HCT116 (cell line): Measurements from ENCODE around the gene ORAI1. TPM values are rescaled to one million over a fixed set of nuclear protein-coding genes. Genes with fewer than 3 reads are reported as not detected.

Experiments
- ATAC-seq: fragments of 200-7000 bp; cut with Tn5 transposase; 2 replicates; pipeline ENCODE4 v1.9.1; 2020; ENCODE audit warnings: mild to moderate bottlenecking, moderate library complexity
- BruUV-seq: library from RNA; stranded (reverse); fragments of 400-500 nt; replicated peaks from 2 replicates; lab custom pipeline; 2021; lab: Mats Ljungman, UMichigan
- CTCF ChIA-PET: fragments of 300-600 bp; sonication (Branson Sonifier 250); formaldehyde crosslinking; loops from one replicate; lab custom pipeline; 2021; ENCODE audit warnings: antibody characterized with exemption; lab: Charles Lee
- POLR2A ChIA-PET: fragments of 300-600, 350-600 bp; sonication (Branson Sonifier 250); formaldehyde crosslinking; loops from one replicate; lab custom pipeline; 2021; ENCODE audit warnings: antibody characterized with exemption; lab: Charles Lee
- RAD21 ChIA-PET, 2 experiments: fragments of 300-600 bp; sonication (Branson Sonifier 250); formaldehyde crosslinking; loops; one replicate each; lab custom pipeline; 2023; ENCODE audit warnings: low total read pairs in 2 of 2; ENCODE audit not compliant: uncharacterized antibody in 2 of 2, unreplicated experiment in 2 of 2, low non-redundant PET in 1 of 2; lab: Charles Lee
- DNase-seq: peaks from one replicate; pipeline ENCODE4 v3.0.0-alpha.2; 2010; ENCODE audit warnings: low read depth, low spot score
- H2AFZ ChIP-seq: fragments of 200-600 bp; shearing (Covaris generic), sonication (generic); 2 replicates; pipeline ENCODE4 v1.6.1; 2017; ENCODE audit warnings: low read depth, mixed run types, mixed read lengths, antibody characterized with exemption, low read length; ENCODE audit not compliant: poor library complexity, severe bottlenecking
- H3K27ac ChIP-seq: 2 replicates; pipeline ENCODE4 v1.5.1; 2012; ENCODE audit warnings: low read depth, low read length
- H3K27me3 ChIP-seq: fragments of 200-600 bp; sonication (generic); 2 replicates; pipeline ENCODE4 v1.6.1; 2016; ENCODE audit warnings: mixed run types, low read length, mixed read lengths; ENCODE audit not compliant: insufficient read depth
- H3K36me3 ChIP-seq, 2 experiments: fragments of 200-500 bp in 1 of 2; fragments of 200-600 bp in 1 of 2; sonication (Bioruptor generic) in 1 of 2; sonication (generic) in 1 of 2; 2 replicates each; pipeline versions ENCODE4 v1.5.1 to v1.6.1; 2014 to 2016; ENCODE audit warnings: low read length in 2 of 2, inconsistent platforms in 1 of 2, mixed read lengths in 1 of 2, mixed run types in 1 of 2; ENCODE audit not compliant: insufficient read depth in 2 of 2, control insufficient read depth in 1 of 2
- H3K4me1 ChIP-seq, 2 experiments: fragments of 200-600 bp in 1 of 2; sonication (generic) in 1 of 2; 2 replicates each; pipeline versions ENCODE4 v1.5.1 to v1.6.1; 2012 to 2017; ENCODE audit warnings: low read length in 2 of 2, inconsistent platforms in 1 of 2, mild to moderate bottlenecking in 1 of 2, mixed read lengths in 1 of 2, mixed run types in 1 of 2, moderate library complexity in 1 of 2; ENCODE audit not compliant: insufficient read depth in 2 of 2, control insufficient read depth in 1 of 2
- H3K4me2 ChIP-seq: fragments of 200-600 bp; sonication (generic); 2 replicates; pipeline ENCODE4 v1.6.1; 2017; ENCODE audit warnings: mixed run types, low read length, mixed read lengths
- H3K4me3 ChIP-seq, 2 experiments: fragments of 200-600 bp in 1 of 2; sonication (generic) in 1 of 2; replicated peaks in 1 of 2; 2 replicates each; pipeline ENCODE4 v1.5.1; 2011 to 2016; ENCODE audit warnings: low read length in 2 of 2, control low read depth in 1 of 2, low read depth in 1 of 2, mild to moderate bottlenecking in 1 of 2, mixed read lengths in 1 of 2, mixed run types in 1 of 2
- H3K79me2 ChIP-seq: fragments of 200-600 bp; sonication (generic); 2 replicates; pipeline ENCODE4 v1.6.1; 2017; ENCODE audit warnings: mild to moderate bottlenecking, mixed run types, low read length, moderate library complexity, mixed read lengths; ENCODE audit not compliant: insufficient read depth
- H3K9ac ChIP-seq: fragments of 200-600 bp; sonication (generic); 2 replicates; pipeline ENCODE4 v1.6.1; 2016; ENCODE audit warnings: low read length, mixed read lengths
- H3K9me2 ChIP-seq: fragments of 200-600 bp; sonication (generic), shearing (Covaris generic); 2 replicates; pipeline ENCODE4 v1.6.1; 2017; ENCODE audit warnings: mixed run types, mild to moderate bottlenecking, moderate library complexity; ENCODE audit not compliant: insufficient read depth
- H3K9me3 ChIP-seq, 2 experiments: fragments of 200-500 bp in 1 of 2; fragments of 200-600 bp in 1 of 2; sonication (Bioruptor generic) in 1 of 2; sonication (generic) in 1 of 2; 2 replicates each; pipeline ENCODE4 v1.6.1; 2014 to 2017; ENCODE audit warnings: low read length in 2 of 2, mixed read lengths in 2 of 2, inconsistent platforms in 1 of 2, low read depth in 1 of 2, mild to moderate bottlenecking in 1 of 2, mixed run types in 1 of 2, moderate library complexity in 1 of 2; ENCODE audit not compliant: control insufficient read depth in 1 of 2, insufficient read depth in 1 of 2
- H4K20me1 ChIP-seq: fragments of 200-600 bp; sonication (generic), shearing (Covaris generic); 2 replicates; pipeline ENCODE4 v1.6.1; 2017; ENCODE audit warnings: mixed run types, mild to moderate bottlenecking, moderate library complexity; ENCODE audit not compliant: insufficient read depth
- CBX3 ChIP-seq: IDR thresholded peaks from 2 replicates; pipeline ENCODE4 v1.6.1; 2012; ENCODE audit warnings: low read depth
- CEBPB ChIP-seq: IDR thresholded peaks from 2 replicates; pipeline ENCODE4 v1.6.1; 2012; ENCODE audit warnings: low read depth
- EGR1 ChIP-seq: IDR thresholded peaks from 2 replicates; pipeline ENCODE4 v1.6.1; 2012; ENCODE audit warnings: low read depth
- FOSL1 ChIP-seq: IDR thresholded peaks from 2 replicates; pipeline ENCODE4 v1.6.1; 2012; ENCODE audit warnings: low read depth
- JUND ChIP-seq: IDR thresholded peaks from 2 replicates; pipeline ENCODE4 v1.6.1; 2012
- POLR2A ChIP-seq: IDR thresholded peaks from 2 replicates; pipeline ENCODE4 v1.7.0; 2011; ENCODE audit warnings: borderline replicate concordance; ENCODE audit not compliant: insufficient read depth, insufficient read length; ENCODE audit errors: extremely low read depth
- SIN3A ChIP-seq: IDR thresholded peaks from 2 replicates; pipeline ENCODE4 v1.6.1; 2012; ENCODE audit warnings: low read depth
- SRF ChIP-seq: IDR thresholded peaks from 2 replicates; pipeline ENCODE4 v1.6.1; 2012; ENCODE audit warnings: low read depth
- YY1 ChIP-seq: IDR thresholded peaks from 2 replicates; pipeline ENCODE4 v1.6.1; 2011; ENCODE audit warnings: low read length, low read depth, moderate library complexity, mild to moderate bottlenecking; ENCODE audit not compliant: insufficient replicate concordance; ENCODE audit errors: extremely low read depth
- ZFX ChIP-seq: fragments of 450-650 bp; IDR thresholded peaks from 2 replicates; pipeline ENCODE4 v1.6.1; 2017
- intact Hi-C: fragments of 100-400 bp; cut with micrococcal nuclease; formaldehyde crosslinking; loops from 2 replicates; pipeline ENCODE4 v1.10.0; 2022
- total RNA-seq: library from RNA; stranded (reverse); gene quantifications from one replicate; pipeline ENCODE4 v1.2.1, GENCODE V29; 2021; ENCODE audit not compliant: unreplicated experiment
- TF ChIP-seq, protein P1 (sequence below): IDR thresholded peaks from 2 replicates; pipeline ENCODE4 v1.6.1; 2011; ENCODE audit warnings: mild to moderate bottlenecking, low read length, moderate library complexity; ENCODE audit not compliant: insufficient replicate concordance; ENCODE audit errors: extremely low read depth
- TF ChIP-seq, protein P2 (sequence below): IDR thresholded peaks from 2 replicates; pipeline ENCODE4 v1.6.1; 2012

Gene ORAI1
- total RNA-seq, 1 experiment from 2014 or later, result 20.2 TPM

DNA sequence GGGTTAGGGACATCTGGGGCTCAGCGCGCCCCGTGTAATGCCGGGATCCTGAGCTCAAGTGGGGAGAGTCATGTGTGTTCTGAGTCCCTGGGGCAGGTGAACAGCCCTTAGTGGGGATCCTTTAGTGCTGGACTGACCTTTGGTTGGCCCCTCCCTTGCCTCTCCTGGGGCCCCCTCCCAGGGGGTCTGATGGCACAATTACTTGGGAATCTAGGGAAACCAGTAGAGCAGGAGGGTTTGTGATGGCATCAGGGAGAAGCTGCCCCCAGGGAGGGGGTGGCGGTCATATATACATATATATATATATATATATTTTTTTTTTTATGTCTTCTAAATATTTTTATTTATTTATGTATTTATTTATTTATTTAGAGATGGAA, 43.2 kb downstream of the ORAI1 start, which contains the start of gene MORN3:
Gene MORN3, minus strand, starts transcription at position 134 of the 380 bp plus-strand sequence. CDS start 171 bp downstream, outside the sequence.
- no TSS peak for BruUV-seq
- H2AFZ ChIP-seq, result no peak within 1 kb of the TSS
- no peak within 1 kb of the TSS for H3K4me3 ChIP-seq
- no peaks in the 10 kb centered on the region for H3K36me3 ChIP-seq
- no peak within 1 kb of the TSS for H3K9ac ChIP-seq
- no peaks in the 10 kb centered on the region for H3K79me2 ChIP-seq
- no peak for DNase-seq
- ChIA-PET POLR2A (interaction anchor here (1.8 kb wide), 1 partner anchor 117 kb away, joined by 9 read pairs; no protein-coding TSS in a partner anchor), RAD21 (interaction anchor here in 1 of 2 experiments (1.8 kb wide), 1 partner anchor 117 kb away, joined by 24 read pairs; no protein-coding TSS in a partner anchor), CTCF (interaction anchor here (1.4 to 4.9 kb wide), 3 partner anchors 116 to 175 kb away, joined by 6 to 84 read pairs (median 9); no protein-coding TSS in a partner anchor)
- intact Hi-C loops, result no loop called here
- TF ChIP-seq FOSL1 (no peak), JUND (no peak), CBX3 (no peak), SRF (no peak), POLR2A (no peak), ZFX (no peak), YY1 (no peak), EGR1 (no peak), SIN3A (no peak), CEBPB (no peak)
- TF ChIP-seq, protein P1, sequence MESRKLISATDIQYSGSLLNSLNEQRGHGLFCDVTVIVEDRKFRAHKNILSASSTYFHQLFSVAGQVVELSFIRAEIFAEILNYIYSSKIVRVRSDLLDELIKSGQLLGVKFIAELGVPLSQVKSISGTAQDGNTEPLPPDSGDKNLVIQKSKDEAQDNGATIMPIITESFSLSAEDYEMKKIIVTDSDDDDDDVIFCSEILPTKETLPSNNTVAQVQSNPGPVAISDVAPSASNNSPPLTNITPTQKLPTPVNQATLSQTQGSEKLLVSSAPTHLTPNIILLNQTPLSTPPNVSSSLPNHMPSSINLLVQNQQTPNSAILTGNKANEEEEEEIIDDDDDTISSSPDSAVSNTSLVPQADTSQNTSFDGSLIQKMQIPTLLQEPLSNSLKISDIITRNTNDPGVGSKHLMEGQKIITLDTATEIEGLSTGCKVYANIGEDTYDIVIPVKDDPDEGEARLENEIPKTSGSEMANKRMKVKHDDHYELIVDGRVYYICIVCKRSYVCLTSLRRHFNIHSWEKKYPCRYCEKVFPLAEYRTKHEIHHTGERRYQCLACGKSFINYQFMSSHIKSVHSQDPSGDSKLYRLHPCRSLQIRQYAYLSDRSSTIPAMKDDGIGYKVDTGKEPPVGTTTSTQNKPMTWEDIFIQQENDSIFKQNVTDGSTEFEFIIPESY, result no peak
- TF ChIP-seq, protein P2, sequence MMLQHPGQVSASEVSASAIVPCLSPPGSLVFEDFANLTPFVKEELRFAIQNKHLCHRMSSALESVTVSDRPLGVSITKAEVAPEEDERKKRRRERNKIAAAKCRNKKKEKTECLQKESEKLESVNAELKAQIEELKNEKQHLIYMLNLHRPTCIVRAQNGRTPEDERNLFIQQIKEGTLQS, result no peak
- H3K27ac ChIP-seq, result no peak within 1 kb of the TSS
- no peaks in the 10 kb centered on the region for H3K9me3 ChIP-seq
- H4K20me1 ChIP-seq, result no peaks in the 10 kb centered on the region
- no peaks in the 10 kb centered on the region for H3K27me3 ChIP-seq
- peaks cover 18 to 26% of the 10 kb centered on the region in 2 experiments for H3K4me1 ChIP-seq
- no peak for ATAC-seq
- no peak within 1 kb of the TSS for H3K4me2 ChIP-seq
- H3K9me2 ChIP-seq, result no peaks in the 10 kb centered on the region
